ENCODE measurements around the gene SEMA4B. TPM values are rescaled to one million over a fixed set of nuclear protein-coding genes. Genes with fewer than 3 reads are reported as not detected.
"Not testable (repeated sequence)": the region's sequence is repeated elsewhere in the genome, so short reads cannot be mapped to it uniquely, and the experiment has no call there.

SEMA4B gene
- polyA plus RNA-seq, 3 donors from 2014 or later: 3.3 to 12.1 (median 11.4) TPM

DNA sequence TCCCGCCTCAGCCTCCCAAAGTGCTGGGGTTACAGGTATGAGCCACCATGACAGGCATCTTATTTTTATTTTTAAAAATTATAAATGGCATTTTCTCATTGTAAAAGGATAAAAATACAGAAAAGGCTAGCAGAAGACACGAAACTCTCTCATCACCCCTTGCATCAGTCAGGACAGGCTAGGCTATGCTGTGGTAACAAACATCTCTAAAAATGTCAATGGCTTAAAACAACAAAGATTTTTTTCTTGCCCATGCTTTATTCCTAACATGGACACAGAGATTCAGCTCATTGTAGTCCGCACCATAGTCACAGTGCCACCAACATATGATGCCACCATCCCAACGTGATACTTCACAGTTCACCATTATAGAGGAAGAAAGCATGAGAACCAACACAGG lies 34.0 kb upstream of the SEMA4B start:
- Mint-ChIP-seq H3K27ac (no peak overlapping the region), H3K4me1 (no peaks in the 10 kb centered on the region), H3K4me3 (no peak overlapping the region), H3K9me3 (no peaks in the 10 kb centered on the region), H3K36me3 (no peaks in the 10 kb centered on the region), H3K27me3 (ENCODE audit: low read depth in 3 of 3) (peaks cover 0 to 4% (median 3%) of the 10 kb centered on the region in 3 donors)
- no peak for DNase-seq

DNA sequence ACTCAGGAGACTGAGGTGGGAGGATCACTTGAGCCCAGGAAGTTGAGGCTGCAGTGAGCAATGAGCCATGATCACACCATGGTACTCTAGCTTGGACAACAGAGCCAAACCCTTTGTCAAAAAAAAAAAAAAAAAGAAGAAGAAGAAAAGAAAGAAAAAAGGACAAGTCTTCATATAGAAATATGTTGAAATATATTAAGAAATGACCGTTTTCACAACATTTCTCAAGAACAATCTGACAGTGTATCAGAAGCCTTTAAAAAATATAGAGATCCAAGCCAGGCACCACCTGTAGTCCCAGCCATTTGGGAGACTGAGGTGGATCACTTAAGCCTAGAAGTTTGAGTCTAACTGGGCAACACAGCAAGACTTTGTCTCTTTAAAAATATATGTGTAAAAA lies 29.5 kb upstream of the SEMA4B start:
- no peak overlapping the region for H3K4me3 Mint-ChIP-seq
- no peaks in the 10 kb centered on the region for H3K4me1 Mint-ChIP-seq
- H3K27ac Mint-ChIP-seq: no peak overlapping the region
- no peaks in the 10 kb centered on the region for H3K27me3 Mint-ChIP-seq (ENCODE audit: low read depth in 3 of 3)
- no peaks in the 10 kb centered on the region for H3K36me3 Mint-ChIP-seq
- no peaks in the 10 kb centered on the region for H3K9me3 Mint-ChIP-seq
- no peak for DNase-seq

DNA sequence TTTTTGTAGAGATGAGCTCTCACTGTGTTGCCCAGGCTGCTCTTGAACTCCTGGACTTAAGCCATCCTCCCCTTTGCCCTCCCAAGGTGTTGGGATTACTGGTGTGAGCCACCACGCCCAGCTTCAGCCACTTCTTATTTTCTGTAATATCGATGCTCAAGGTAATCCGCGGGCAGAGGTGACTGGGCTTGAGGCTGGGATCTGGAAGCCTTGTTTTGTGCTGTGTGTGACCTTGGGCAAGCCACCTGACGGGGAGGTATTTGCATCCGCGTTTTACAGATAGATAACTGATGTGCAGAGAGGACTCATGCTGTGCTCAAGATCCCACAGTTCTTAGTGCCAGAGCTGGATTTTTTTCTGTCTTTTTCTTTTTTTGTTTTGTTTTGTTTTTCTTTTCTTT lies 27.8 kb upstream of the SEMA4B start:
- no peak overlapping the region for H3K27ac Mint-ChIP-seq
- H3K4me3 Mint-ChIP-seq: no peak overlapping the region
- no peaks in the 10 kb centered on the region for H3K9me3 Mint-ChIP-seq
- DNase-seq: no peak
- peaks cover 2 to 3% of the 10 kb centered on the region in 2 donors for H3K4me1 Mint-ChIP-seq
- H3K27me3 Mint-ChIP-seq (ENCODE audit: low read depth in 3 of 3): peaks cover 0 to 2% (median 0%) of the 10 kb centered on the region in 3 donors
- H3K36me3 Mint-ChIP-seq: no peaks in the 10 kb centered on the region

DNA sequence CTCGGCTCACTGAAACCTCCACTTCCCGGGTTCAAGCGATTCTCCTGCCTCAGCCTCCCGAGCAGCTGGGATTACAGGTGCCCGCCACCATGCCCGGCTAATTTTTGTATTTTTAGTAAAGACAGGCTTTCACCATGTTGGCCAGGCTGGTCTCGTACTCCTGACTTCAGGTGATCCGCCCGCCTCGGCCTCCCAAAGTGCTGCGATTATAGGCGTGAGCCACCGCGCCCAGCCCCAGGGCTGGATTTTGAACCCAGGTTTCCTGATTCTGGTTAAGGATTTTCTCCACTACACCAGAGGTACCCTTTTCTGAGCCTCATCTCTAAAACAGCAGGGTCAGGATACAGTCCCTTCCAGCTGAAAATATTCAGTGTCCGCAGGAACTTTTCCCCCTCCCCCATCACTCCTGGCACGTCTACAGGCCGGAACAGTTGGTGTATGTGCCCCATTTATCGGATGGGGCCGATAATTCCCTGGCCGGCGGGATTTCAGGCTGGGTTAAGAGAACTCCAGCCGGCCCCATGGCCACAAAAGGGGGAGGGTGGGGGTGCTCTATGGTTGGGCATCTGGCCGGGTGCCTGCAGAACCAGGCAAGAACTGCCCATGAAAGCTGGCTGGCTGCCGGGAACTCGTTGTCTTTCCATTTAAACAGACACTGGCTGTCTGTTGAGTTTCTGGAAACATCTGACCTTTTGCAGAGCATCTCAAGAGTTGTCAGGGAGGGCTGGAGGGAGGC lies 26.8 kb upstream of the SEMA4B start:
- peaks cover 0 to 2% (median 0%) of the 10 kb centered on the region in 3 donors for H3K27me3 Mint-ChIP-seq (ENCODE audit: low read depth in 3 of 3)
- H3K4me3 Mint-ChIP-seq: no peak overlapping the region
- no peak for DNase-seq
- H3K9me3 Mint-ChIP-seq: no peaks in the 10 kb centered on the region
- H3K4me1 Mint-ChIP-seq: peaks cover 12% of the 10 kb centered on the region in 2 donors
- H3K27ac Mint-ChIP-seq: no peak overlapping the region
- no peaks in the 10 kb centered on the region for H3K36me3 Mint-ChIP-seq

DNA sequence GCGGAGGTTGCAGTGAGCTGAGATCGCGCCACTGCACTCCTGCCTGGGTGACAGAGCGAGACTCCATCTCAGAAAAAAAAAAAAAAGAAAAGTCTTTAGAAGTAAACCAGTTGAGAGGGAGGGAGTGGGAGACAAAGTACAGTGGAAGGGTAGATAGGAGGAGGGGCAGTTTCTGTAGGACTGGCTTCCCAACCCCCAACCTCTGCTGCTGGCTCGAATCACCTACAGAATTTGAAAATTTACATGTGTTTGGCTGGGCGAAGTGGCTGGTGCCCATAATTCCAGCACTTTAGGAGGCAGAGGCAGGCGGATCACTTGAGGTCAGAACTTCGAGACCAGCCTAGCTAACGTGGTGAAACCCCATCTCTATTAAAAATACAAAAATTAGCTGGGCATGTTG lies 24.1 kb upstream of the SEMA4B start:
- peaks cover 15 to 16% of the 10 kb centered on the region in 2 donors for H3K4me1 Mint-ChIP-seq
- peaks cover 0 to 3% (median 0%) of the 10 kb centered on the region in 3 donors for H3K27me3 Mint-ChIP-seq (ENCODE audit: low read depth in 3 of 3)
- H3K27ac Mint-ChIP-seq: no peak overlapping the region
- no peaks in the 10 kb centered on the region for H3K9me3 Mint-ChIP-seq
- no peaks in the 10 kb centered on the region for H3K36me3 Mint-ChIP-seq
- no peak for DNase-seq
- H3K4me3 Mint-ChIP-seq: no peak overlapping the region

DNA sequence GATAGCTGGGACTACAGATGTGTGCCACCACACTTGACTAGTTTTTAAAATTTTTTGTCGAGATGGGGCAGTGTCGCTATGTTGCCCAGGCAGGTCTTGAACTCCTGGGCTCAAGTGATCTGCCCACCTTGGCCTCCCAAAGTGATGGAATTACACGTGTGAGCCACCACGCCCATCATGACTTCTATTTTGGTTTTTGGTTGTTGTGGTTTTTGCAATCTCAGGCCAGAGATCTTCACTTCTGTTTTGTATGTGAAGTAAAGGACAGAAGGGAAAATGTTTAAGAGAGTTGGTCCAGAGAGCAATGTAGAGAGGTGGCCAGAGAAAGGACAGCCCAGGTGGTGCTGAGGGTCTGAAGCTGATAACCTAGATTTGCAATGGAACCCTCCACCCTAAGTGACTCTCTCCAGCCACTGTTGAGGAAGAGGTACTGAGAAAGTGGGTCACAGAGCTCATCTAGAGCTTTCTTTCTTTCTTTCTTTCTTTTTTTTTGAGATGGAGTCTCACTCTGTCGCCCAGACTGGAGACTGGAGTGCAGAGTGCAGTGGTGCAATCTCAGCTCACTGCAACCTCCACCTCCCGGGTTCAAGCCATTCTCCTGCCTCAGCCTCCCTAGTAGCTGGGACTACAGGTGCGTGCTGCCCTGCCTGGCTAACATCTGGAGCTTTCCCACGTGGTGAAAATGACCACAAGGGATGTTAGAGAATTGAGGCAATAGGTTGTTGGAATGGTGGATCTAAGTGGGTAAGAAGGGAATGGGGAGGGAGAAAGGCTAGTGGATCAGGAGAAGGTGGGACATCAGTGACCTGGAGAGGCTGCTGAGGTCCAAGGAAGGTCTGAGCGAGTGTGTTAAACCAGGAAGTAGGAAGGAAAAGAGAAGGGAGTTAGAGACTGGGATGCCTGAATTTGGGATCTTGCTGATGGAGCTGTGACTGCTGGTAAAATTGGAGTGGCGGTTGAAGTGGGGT lies 22.4 kb upstream of the SEMA4B start:
- Mint-ChIP-seq H3K27me3 (ENCODE audit: low read depth in 3 of 3) (peaks cover 0 to 6% (median 0%) of the 10 kb centered on the region in 3 donors), H3K36me3 (no peaks in the 10 kb centered on the region), H3K4me3 (peak overlapping the region in 4 of 5 donors; percentile 3 to 54 (median 28)), H3K27ac (peak overlapping the region in 3 of 6 donors; percentile 54 to 74 (median 67)), H3K4me1 (peaks cover 15 to 16% of the 10 kb centered on the region in 2 donors), H3K9me3 (no peaks in the 10 kb centered on the region)
- no peak for DNase-seq

DNA sequence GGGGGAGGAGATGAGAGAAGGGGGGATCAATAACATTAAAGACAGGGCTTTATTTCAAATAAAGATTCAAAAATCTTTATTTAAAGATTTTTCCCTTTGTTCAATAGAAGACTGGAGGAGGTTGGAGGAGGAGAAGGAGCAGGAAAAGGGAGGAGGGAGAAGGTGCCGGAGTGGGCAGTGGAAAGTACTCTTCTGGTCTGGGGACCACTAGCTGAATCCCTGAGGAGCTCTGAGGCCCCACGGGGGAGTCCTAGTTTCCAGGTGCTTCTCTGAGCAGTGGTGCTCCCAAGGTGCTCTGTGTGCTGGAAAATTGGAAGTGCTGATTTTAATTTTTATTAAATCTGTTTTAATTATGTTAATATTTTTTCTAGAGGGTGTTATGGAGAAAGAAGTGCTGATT lies 19.4 kb upstream of the SEMA4B start:
- DNase-seq: no peak
- Mint-ChIP-seq H3K27me3 (ENCODE audit: low read depth in 3 of 3) (peaks cover 0 to 8% (median 4%) of the 10 kb centered on the region in 3 donors), H3K4me1 (peaks cover 25 to 30% of the 10 kb centered on the region in 2 donors), H3K4me3 (no peak overlapping the region), H3K27ac (no peak overlapping the region), H3K36me3 (no peaks in the 10 kb centered on the region), H3K9me3 (no peaks in the 10 kb centered on the region)

DNA sequence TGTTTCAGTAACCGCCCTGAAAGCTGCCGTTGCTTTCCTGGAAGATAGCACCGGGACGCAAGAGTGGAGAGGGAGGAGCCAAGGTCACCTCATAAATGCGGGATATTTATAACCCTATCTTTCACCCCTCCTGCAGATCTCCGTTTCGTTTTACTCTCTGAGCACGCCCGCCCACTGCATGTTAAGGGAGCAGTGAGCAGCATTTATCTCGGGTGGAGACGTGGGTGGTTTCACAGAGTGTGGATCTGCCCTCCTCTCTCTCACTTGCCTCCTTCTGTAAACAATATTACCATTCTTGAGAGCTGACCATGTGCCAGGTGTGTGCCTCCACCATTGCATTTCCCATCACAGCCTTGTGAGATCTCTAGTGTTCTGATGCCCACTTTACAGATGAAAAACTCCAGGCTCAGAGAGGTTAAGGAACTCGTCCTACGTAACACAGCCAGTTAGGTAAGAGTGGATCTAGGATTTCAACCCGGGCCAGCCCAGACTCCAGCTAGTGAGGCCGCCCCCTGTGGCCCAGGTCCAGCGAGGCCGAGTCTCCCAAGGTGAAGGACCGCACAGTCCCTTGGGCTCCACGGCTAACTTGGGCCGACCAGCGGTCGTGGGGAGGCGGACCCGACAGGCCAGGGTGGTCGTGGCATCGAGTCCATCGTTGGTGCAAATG lies 16.9 kb upstream of the SEMA4B start:
- Mint-ChIP-seq H3K4me3 (peak overlapping the region; percentile 58 to 90 (median 76)), H3K27me3 (ENCODE audit: low read depth in 3 of 3) (peaks cover 0 to 7% (median 4%) of the 10 kb centered on the region in 3 donors), H3K4me1 (peaks cover 16 to 19% of the 10 kb centered on the region in 2 donors), H3K27ac (peak overlapping the region in 3 of 6 donors; percentile 2 to 82 (median 50)), H3K36me3 (no peaks in the 10 kb centered on the region), H3K9me3 (no peaks in the 10 kb centered on the region)
- DNase-seq: peak in 1 of 3 donors; percentile 10

DNA sequence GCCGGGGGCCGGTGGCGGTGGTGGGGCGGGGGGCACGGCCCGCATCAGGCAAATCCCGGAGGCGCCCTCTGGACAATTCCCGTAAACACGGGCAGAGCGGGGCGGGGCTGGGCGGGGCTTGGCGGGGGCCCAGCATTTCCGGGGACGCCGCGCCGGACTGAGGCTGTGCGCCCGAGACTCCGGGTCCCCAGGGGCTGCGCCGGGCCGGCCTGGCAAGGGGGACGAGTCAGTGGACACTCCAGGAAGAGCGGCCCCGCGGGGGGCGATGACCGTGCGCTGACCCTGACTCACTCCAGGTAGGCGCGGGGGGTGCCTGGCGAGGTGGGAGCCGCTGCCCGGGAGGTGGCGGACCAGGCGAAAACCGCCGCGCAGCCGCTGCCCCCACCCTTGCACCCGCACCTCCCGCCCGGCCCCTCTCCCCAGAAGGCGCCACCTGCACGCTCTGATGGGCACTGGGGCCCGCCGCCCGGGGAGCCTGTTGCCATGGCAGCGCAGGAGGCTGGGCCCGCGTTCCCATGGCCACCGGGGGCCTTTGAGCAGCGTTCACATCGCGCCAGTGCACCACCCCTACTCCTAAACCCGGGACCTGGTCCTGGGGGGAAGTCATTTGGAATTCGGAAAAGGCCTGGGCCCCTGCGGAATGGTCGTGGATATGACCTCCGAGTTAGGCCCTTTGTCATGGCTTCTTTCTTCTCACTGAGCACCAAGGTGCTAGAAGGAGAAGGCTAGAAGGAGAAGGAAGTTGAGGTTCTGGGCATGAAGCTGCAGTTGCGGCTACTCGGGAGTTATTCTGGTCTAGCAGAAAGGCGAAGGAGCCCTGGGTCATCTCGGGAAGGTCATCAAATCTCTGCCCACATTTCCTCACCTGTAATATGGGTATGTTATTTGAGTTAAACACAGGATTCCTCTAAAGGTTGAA lies 16.1 kb upstream of the SEMA4B start:
- Mint-ChIP-seq H3K9me3 (no peaks in the 10 kb centered on the region), H3K4me1 (peaks cover 13 to 14% of the 10 kb centered on the region in 2 donors), H3K4me3 (peak overlapping the region; percentile 74 to 84 (median 83)), H3K36me3 (no peaks in the 10 kb centered on the region), H3K27me3 (ENCODE audit: low read depth in 3 of 3) (peaks cover 0 to 5% (median 4%) of the 10 kb centered on the region in 3 donors), H3K27ac (peak overlapping the region in 4 of 6 donors; percentile 12 to 69 (median 46))
- DNase-seq: peak; percentile 44 to 52 (median 50)

DNA sequence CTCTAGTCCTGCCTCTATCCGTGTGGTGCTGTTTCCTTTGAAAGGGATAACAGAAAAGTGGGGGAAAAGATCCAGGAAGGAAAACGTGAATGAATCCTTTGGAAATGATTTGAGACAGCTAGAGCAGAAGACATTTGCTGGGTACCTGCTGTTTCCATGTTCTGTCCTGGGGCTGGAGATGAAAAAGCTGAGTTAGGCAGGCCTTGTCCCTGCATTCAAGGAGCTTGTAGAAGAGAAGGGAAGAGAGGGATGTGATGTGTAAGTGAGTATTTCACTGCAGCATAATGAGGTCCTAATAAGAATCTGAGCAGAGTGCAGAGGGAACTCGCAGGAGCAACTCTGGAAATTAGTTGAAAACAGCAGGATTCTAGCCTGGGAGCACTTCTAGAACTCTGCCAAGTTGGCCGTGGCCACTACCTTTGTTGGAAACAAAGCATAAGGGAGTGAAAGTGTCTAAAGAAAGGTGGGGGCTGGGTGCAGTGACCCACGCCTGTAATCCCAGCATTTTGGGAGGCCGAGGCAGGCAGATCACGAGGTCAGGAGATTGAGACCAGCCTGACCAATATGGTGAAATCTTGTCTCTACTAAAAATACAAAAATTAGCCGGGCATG lies 13.8 kb upstream of the SEMA4B start:
- H3K9me3 Mint-ChIP-seq: no peaks in the 10 kb centered on the region
- H3K27me3 Mint-ChIP-seq (ENCODE audit: low read depth in 3 of 3): peaks cover 0 to 5% (median 4%) of the 10 kb centered on the region in 3 donors
- no peak for DNase-seq
- H3K4me3 Mint-ChIP-seq: no peak overlapping the region
- H3K4me1 Mint-ChIP-seq: peaks cover 22% of the 10 kb centered on the region in 2 donors
- peak overlapping the region in 1 of 6 donors; percentile 45 for H3K27ac Mint-ChIP-seq
- H3K36me3 Mint-ChIP-seq: no peaks in the 10 kb centered on the region

DNA sequence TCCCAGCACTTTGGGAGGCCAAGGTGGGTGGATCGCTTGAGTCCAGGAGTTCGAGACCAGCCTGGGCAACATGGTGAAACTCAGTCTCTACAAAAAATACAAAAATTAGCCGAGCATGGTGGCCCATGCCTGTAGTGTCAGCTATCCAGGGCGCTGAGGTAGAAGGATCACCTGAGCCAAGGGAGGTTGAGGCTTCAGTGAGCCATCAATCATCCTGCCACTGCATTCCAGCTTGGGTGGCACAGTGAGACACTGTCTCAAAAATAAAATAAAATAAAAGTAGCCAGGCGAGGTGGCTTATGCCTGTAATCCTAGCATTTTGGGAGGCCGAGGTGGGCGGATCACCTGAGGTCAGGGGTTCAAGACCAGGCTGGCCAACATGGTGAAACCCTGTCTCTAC lies 13.1 kb upstream of the SEMA4B start:
- H3K36me3 Mint-ChIP-seq, H3K27ac Mint-ChIP-seq: not testable (repeated sequence)
- H3K4me1 Mint-ChIP-seq: peaks cover 27 to 28% of the 10 kb centered on the region in 2 donors

DNA sequence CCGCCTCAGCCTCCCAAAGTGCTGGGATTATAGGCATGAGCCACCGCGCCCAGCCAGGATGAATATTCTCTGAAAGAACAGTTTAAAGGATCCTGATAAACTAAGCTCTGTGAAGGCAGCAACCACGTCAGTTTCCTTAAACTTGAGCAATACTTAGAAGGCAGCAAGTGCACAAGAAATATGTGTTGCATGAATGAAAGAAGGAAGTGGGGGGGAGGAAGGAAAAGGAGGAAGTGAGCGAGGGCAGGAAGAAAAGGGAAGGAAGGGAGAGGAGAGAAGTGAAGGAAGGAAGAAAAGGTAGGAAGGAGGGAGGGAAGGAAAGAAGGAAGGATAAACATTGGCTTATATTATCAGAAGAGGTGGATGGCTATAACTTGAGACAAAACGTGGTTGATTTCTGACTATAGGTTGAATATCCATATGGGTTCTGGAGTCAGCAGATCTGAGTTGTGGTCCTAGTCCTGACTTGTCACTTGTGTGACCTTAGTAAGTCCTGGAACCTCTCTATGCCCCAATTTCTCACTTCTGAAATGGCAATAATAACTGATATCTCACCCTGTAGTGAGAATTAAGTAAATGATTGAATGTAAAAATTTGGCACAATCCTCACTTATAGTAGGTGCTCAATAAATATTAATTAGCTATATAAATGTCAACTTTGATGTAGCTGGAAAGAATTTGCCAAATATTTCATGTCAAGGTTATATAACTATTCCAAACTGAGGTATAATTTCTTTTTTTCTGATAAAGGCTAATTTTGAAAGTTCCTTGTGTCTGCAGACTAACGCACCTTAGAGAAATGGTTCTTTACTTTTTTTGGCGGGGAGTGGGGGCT lies 12.0 kb upstream of the SEMA4B start:
- no peak overlapping the region for H3K4me3 Mint-ChIP-seq
- peaks cover 0 to 4% (median 4%) of the 10 kb centered on the region in 3 donors for H3K27me3 Mint-ChIP-seq (ENCODE audit: low read depth in 3 of 3)
- DNase-seq: no peak
- peak overlapping the region in 1 of 6 donors; percentile 50 for H3K27ac Mint-ChIP-seq
- peaks cover 0 to 5% (median 0%) of the 10 kb centered on the region in 3 donors for H3K36me3 Mint-ChIP-seq
- peaks cover 32 to 33% of the 10 kb centered on the region in 2 donors for H3K4me1 Mint-ChIP-seq
- H3K9me3 Mint-ChIP-seq: no peaks in the 10 kb centered on the region

More for the DNA sequence above, 13.1 kb upstream of the SEMA4B start:
- not testable (repeated sequence) for H3K4me3 Mint-ChIP-seq; H3K9me3 Mint-ChIP-seq; DNase-seq; H3K27me3 Mint-ChIP-seq (ENCODE audit: low read depth in 3 of 3)
